Activated T-cell treated with anti-CD3 and anti-CD28 coated beads for 4 hours (primary cell): Measurements from ENCODE around the gene PLPPR3.

Experiments
- DNase-seq: peaks from one replicate; pipeline ENCODE4 v3.0.0-alpha.2; 2020

The PLPPR3 gene

DNA sequence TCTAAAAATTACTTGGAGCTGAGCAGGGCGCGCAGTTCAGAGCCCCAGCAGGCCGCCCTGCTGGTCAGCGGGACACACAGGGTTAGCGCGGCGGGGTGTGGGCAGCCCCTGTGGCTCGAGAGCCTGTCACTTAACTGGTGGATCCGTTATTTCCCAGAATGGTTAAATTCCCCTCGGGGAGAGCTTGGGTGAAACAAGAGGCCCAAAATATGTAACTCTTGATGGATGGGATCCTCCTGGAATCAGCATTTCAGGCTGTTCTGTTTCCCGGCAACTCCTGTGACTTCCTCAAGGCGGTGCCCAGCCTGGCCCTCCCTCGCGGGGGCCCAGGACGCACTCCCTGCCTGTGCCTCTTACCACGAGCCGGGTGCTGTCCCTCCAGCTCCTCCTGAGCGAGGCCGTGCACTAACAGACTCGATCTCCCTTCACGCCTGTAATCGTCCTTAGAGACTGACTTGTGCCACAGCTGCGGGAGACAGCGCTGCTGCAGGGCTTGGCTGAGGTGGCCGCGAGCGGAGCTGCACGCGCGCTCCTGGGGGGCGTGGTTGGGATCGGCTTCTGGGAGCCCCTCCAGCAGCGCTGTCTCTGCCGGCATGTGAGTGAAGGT, 14.8 kb downstream of the PLPPR3 start:
- DNase-seq = no peak

- DNase-seq = no peak
Observed at GRCh38 chr19:805600-806550, 15.9 kb downstream of the PLPPR3 start.

DNA sequence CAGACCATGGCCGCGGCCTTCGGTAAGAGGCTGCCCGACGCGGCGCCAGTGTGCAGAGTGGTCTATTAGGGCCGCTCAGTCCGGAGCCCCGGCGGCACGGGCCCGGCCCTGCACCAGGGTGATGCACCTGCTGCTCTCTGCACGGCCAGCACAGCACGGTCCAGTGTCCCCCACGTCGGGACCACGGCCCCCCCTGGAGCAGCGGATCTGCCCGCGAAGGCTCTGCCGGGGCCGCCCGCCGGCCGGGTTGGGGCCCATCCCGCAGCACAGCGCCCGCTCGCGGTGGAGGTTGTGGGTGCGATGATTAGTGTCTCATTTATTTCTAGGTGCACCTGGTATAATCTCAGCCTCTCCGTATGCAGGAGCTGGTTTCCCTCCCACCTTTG, 16.6 kb downstream of the PLPPR3 start:
- no peak for DNase-seq

DNA sequence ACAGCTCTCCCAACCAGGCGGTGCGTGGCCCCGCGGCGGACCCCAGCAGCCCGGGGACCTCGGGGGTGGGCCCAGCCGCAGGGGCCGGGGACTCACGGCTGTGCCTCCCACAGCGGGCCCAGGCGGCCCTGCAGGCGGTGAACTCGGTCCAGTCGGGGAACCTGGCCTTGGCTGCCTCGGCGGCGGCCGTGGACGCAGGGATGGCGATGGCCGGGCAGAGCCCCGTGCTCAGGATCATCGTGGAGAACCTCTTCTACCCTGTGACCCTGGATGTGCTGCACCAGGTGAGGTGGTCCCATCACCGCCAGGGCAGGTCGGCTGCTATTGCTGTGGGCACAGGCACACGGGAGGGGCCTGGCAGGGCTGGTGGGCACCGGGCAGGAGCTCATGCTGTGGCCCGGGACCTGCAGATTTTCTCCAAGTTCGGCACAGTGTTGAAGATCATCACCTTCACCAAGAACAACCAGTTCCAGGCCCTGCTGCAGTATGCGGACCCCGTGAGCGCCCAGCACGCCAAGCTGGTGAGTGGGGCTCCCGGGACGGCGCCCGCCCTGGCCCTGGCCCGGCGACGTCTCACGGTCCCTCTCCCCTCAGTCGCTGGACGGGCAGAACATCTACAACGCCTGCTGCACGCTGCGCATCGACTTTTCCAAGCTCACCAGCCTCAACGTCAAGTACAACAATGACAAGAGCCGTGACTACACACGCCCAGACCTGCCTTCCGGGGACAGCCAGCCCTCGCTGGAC, 17.2 kb downstream of the PLPPR3 start:
- DNase-seq = no peak

DNA sequence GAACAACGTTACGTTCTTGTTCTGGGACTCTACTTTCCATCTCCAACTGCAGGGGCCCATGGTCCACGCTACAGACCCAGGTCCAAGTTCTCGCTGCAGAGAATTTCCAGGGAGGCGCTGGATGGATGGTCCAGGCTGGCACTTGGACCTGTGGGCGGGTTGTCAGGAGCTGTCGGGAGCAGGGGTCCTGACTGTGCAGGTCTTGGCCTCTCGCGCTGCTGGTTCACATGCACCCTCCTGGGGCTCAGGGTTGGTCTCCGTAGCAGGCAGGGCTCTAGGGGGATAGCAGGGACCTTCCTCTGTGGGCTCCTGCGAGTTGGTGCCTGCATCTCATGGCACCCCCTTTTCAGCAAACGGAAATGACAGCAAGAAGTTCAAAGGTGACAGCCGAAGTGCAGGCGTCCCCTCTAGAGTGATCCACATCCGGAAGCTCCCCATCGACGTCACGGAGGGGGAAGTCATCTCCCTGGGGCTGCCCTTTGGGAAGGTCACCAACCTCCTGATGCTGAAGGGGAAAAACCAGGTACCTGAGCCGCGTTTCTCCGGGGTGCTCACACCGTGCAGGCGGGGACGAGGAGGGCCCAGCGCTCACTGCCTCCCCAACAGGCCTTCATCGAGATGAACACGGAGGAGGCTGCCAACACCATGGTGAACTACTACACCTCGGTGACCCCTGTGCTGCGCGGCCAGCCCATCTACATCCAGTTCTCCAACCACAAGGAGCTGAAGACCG, 17.9 kb downstream of the PLPPR3 start:
- DNase-seq = no peak

GRCh38 chr19:803099-803561, 18.6 kb downstream of the PLPPR3 start:
- DNase-seq = no peak

- no peak for DNase-seq
Observed at GRCh38 chr19:802498-803098, 19.2 kb downstream of the PLPPR3 start.

- no peak for DNase-seq
Observed at GRCh38 chr19:801861-802497, 19.8 kb downstream of the PLPPR3 start.

GRCh38 chr19:801030-801860, 20.5 kb downstream of the PLPPR3 start:
- DNase-seq = no peak

DNA sequence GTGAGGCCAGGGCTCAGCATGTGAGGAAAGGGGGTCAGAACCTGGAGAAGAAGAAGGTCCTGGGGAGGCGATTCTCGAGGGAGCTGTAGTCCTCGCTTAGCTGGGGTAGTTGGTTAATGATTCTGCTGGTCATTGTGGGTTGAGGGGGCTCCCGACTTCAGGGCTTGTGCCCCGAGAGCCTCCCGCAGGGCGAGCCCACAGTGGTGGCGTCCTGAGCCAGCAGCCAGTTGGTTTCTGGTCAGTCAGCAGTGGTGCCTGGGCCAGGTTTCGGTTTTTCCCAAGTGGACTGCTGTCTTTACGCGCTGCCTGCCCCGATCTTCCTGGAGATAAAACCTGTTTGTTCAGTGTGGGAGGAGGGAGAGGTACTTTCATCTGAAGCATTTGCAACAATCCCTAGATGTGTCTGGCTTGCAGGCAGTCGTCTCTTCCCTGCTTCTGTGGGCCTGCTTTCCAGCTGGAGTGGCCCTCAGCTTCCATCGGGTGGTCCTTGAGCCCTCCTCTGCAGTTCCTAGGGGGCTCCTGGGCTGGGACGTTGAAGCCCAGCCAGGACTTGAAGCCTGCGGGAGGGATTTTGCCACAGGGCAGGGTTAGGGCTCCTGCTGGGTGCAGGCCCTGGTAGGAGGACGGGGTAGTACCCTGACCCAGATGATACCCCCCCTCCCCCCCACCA, 21.3 kb downstream of the PLPPR3 start:
- no peak for DNase-seq

DNA sequence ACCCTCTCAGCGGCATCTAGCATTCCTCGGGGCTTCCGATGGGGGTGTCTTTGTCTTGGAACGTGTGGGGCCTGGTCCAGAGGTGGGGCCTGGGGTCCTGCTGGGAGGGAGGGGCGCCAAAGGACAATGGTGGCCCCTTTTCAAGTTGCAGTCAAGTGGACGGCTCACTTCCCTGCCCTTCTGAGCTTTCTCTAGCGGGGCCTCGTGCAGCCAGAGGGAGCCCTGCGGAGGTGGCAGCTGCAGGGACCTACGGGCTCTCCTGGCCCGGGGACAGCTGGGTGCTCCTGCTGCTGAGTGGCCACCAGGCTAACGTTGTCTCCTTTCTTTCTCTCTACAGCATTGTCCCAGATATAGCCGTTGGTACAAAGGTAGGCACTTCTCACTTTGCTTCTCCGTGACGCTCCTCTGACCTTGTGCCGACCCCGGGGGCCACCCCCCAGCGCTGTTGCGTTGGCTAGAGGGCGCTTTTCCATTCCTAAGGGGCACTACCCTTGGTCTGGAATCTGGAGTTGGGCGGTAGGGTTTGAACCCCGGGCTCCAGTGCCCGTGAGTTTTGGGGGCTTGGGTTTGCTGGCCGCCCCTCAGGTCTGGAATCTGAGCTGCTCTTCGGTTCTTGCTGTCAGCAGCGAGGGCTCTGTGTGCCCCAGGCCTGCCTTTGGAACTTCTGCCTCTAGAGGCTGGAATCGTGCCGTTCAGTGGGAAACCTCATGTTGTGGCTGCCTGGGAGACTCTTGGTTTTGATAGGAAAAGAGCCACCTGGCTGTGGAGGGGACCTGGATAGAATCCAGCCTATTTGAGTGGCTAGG, 22.5 kb downstream of the PLPPR3 start:
- DNase-seq = no peak

- DNase-seq = no peak
Observed at GRCh38 chr19:798415-799075, 23.2 kb downstream of the PLPPR3 start.

DNA sequence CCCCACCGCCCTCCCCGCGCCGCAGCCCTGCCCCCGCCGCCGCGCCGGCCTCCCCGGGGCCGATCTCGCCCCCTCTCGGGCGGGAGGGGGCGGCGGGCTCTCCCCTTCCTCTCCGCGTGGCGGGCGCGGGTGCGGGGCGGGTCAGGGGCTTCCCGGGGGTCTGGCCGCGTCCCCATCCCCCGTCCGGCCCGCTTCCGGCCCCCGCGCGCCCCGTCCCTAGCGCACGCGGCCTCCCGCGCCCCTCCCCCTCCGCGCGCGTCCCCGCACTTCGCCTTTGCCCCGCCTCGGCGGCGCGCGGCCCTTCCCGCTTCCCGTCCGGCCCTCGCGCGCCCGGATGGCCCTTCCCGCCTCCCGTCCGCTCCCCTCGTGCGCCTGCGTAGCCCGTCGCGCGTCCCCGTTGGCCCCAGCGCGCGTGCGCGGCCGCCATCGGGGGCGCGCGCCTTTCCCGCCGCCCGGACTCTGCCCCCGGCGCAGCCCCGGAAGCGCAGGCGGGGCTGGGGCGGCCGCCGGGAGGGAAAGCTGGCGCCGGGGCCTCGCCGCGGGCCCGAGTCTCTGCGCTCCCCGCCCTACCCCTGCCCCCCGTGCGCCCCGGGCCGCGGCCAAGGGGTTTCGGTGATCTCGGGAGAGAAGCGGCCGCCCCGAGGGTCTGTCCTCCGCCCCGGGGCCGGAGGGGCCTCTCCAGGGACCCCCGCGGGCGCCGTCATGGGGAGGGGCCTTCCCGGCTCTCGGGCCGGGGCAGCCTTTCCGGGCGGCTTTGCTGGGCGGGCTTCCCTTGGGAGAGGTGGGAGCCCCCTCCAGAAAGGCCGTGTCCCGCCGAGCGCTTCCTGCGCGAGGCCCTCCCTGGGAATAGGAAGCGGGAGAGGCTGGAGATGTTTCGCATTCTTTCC, 24.0 kb downstream of the PLPPR3 start:
- peak; percentile 67 for DNase-seq

DNA sequence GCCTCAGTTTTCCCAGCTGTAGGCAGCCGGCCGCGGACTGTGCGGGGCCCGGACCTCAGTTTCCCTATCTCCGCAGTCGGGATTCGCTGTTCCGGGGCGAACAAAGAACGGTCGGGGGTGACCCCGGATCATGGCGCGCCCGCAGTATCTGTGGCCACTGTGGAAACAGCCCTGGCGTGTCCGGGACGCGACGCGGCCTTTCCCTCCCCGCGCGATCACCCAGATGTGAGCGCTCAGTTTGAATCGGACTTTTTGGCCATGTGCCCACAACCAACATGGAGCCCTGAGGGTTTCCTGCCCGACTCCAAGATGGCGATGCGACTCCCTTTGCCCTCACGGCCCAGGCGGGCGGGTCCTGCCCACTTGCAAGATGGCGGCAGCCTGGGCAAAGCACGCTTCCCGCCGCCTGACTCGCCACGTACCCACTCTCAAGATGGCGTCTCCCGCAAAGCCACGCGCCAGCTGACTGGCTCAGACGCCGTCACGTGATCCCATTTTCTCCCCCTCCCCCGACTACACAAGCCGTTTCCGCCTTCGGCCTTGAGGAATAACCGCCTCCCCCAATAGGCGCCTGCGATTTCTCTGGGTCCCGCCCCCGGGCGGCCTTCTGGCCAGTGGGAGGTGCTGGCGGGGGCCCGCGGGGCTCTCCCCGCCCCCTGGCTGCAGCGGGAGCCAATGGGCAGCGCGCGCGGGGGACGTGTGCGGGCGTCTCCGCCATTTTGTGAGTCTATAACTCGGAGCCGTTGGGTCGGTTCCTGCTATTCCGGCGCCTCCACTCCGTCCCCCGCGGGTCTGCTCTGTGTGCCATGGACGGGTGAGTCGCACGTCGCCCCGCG, 24.8 kb downstream of the PLPPR3 start, which contains the start of gene PTBP1:
TSS of gene PTBP1 (plus strand) at position 761 of the 836 bp plus-strand sequence. CDS start at position 807, 46 bp downstream.
- peak; percentile 97 for DNase-seq

GRCh38 chr19:795691-796581, 25.8 kb downstream of the PLPPR3 start:
- no peak for DNase-seq
